Right ventricle myocardium inferior (tissue), 1 donor: ENCODE measurements around the gene FOS. TPM values are rescaled to one million over a fixed set of nuclear protein-coding genes. Genes with fewer than 3 reads are reported as not detected.
A peak's percentile ranks its signal among the peaks of the same experiment; 100 is the strongest.

Source experiments
- ATAC-seq: fragments of 200-7000 bp; cut with Tn5 transposase; one replicate; pipeline ENCODE4 v1.9.1; 2020; ENCODE audit warnings: mild to moderate bottlenecking, moderate library complexity
- DNase-seq: peaks from one replicate; pipeline ENCODE4 v3.0.0; 2021; ENCODE audit errors: missing footprints
- intact Hi-C: fragments of 100-400 bp; cut with DNase I; formaldehyde crosslinking; loops from one replicate; pipeline ENCODE4 v1.11.0; 2022
- total RNA-seq: library from RNA; stranded (reverse); fragmentation: NEBNext Ultra II Directional; extraction: Animal tissue kit (Norgen Biotek cat#: 25700); gene quantifications from one replicate; pipeline ENCODE4 v1.2.1, GENCODE V29; 2021
- donor health status: DM: no; HTN: yes; CAD: no; lungs with severe emphysema.

The FOS gene
- total RNA-seq, 1 donor from 2014 or later: 9.5 TPM

- intact Hi-C loops: no loop called here
- ATAC-seq (no peak), DNase-seq (no peak)
Measured at GRCh38 chr14:75247939-75248338, 30.7 kb upstream of the FOS start.

GRCh38 chr14:75249251-75249957, 29.2 kb upstream of the FOS start:
- DNase-seq: no peak
- no peak for ATAC-seq
- intact Hi-C loops: no loop called here

- intact Hi-C loops: no loop called here
- no peak for DNase-seq
- ATAC-seq: no peak
Measured at GRCh38 chr14:75249958-75250336, 28.7 kb upstream of the FOS start.

GRCh38 chr14:75250800-75251199, 27.8 kb upstream of the FOS start:
- intact Hi-C loops: no loop called here
- no peak for ATAC-seq
- no peak for DNase-seq

- DNase-seq: no peak
Measured at GRCh38 chr14:75252254-75252837, 26.3 kb upstream of the FOS start.

GRCh38 chr14:75254381-75254822, 24.2 kb upstream of the FOS start:
- DNase-seq: no peak
- intact Hi-C loops: no loop called here
- peak; percentile 10 for ATAC-seq

More at GRCh38 chr14:75252254-75252837, 26.3 kb upstream of the FOS start:
- no peak for ATAC-seq
- intact Hi-C loops: no loop called here

GRCh38 chr14:75254901-75255584, 23.6 kb upstream of the FOS start:
- ATAC-seq (no peak), DNase-seq (no peak)
- intact Hi-C loops: loop anchor here (5.0 kb wide), 1 partner anchor 78 kb away; the partner anchor contains the start of gene TMED10

- intact Hi-C loops: loop anchor here (1.0 to 5.0 kb wide), 3 partner anchors 37 to 111 kb away; partner anchors contain the start of gene TMED10
- ATAC-seq (no peak), DNase-seq (peak; percentile 72)
Measured at GRCh38 chr14:75258079-75258802, 20.4 kb upstream of the FOS start.

- intact Hi-C loops: loop anchor here (1.0 to 5.0 kb wide), 4 partner anchors 18 to 112 kb away; partner anchors contain the start of gene TMED10
- peak; percentile 96 for ATAC-seq
Measured at GRCh38 chr14:75258803-75259509, 19.7 kb upstream of the FOS start.

GRCh38 chr14:75259510-75259855, 19.1 kb upstream of the FOS start:
- intact Hi-C loops: loop anchor here (1.0 to 5.0 kb wide), 3 partner anchors 18 to 82 kb away; partner anchors contain the start of gene TMED10
- DNase-seq (no peak), ATAC-seq (no peak)

More at GRCh38 chr14:75258803-75259509, 19.7 kb upstream of the FOS start:
- peak; percentile 99 for DNase-seq

- ATAC-seq: no peak
Measured at GRCh38 chr14:75260025-75260763, 18.4 kb upstream of the FOS start.

GRCh38 chr14:75261820-75262219, 16.8 kb upstream of the FOS start:
- no peak for DNase-seq
- intact Hi-C loops: no loop called here
- ATAC-seq: no peak

More at GRCh38 chr14:75260025-75260763, 18.4 kb upstream of the FOS start:
- no peak for DNase-seq
- intact Hi-C loops: no loop called here

GRCh38 chr14:75262641-75263040, 16.0 kb upstream of the FOS start:
- DNase-seq (no peak), ATAC-seq (no peak)
- intact Hi-C loops: no loop called here

- DNase-seq (no peak), ATAC-seq (no peak)
- intact Hi-C loops: no loop called here
Measured at GRCh38 chr14:75264036-75264435, 14.6 kb upstream of the FOS start.

GRCh38 chr14:75267141-75267721, 11.4 kb upstream of the FOS start:
- ATAC-seq (no peak), DNase-seq (no peak)
- intact Hi-C loops: no loop called here

GRCh38 chr14:75268633-75269550, 9.7 kb upstream of the FOS start:
- DNase-seq (no peak), ATAC-seq (no peak)
- intact Hi-C loops: no loop called here
